Activated CD4-positive, alpha-beta memory T cell treated with anti-CD3 and anti-CD28 coated beads for 36 hours (primary cell): Measurements from ENCODE around the gene TMBIM6. TPM values are rescaled to one million over a fixed set of nuclear protein-coding genes. Genes with fewer than 3 reads are reported as not detected.
"Not testable (repeated sequence)": the region's sequence is repeated elsewhere in the genome, so short reads cannot be mapped to it uniquely, and the experiment has no call there.

Source experiments
- CTCF ChIA-PET: fragments of 350-600 bp; sonication (Branson Sonifier 250); formaldehyde crosslinking; loops from one replicate; lab custom pipeline; 2021; ENCODE audit warnings: antibody characterized with exemption, inconsistent platforms; lab: Charles Lee
- POLR2A ChIA-PET: fragments of 350-600 bp; sonication (Branson Sonifier 250); formaldehyde crosslinking; loops from one replicate; lab custom pipeline; 2021; ENCODE audit warnings: antibody characterized with exemption; lab: Charles Lee
- DNase-seq: peaks from one replicate; pipeline ENCODE4 v3.0.0-alpha.2; 2020
- H3K27ac Mint-ChIP-seq: one replicate; pipeline ENCODE4 v1.8.0; 2021; ENCODE audit warnings: mixed read lengths
- H3K27me3 Mint-ChIP-seq: one replicate; pipeline ENCODE4 v1.8.0; 2021; ENCODE audit warnings: mixed read lengths
- H3K36me3 Mint-ChIP-seq: one replicate; pipeline ENCODE4 v1.8.0; 2021; ENCODE audit warnings: mixed read lengths
- H3K4me1 Mint-ChIP-seq: one replicate; pipeline ENCODE4 v1.8.0; 2021; ENCODE audit warnings: low read depth, mixed read lengths
- H3K4me3 Mint-ChIP-seq: one replicate; pipeline ENCODE4 v1.8.0; 2021; ENCODE audit warnings: mild to moderate bottlenecking, mixed read lengths
- H3K9me3 Mint-ChIP-seq: one replicate; pipeline ENCODE4 v1.8.0; 2021; ENCODE audit warnings: mixed read lengths
- intact Hi-C: fragments of 100-400 bp; cut with micrococcal nuclease; formaldehyde crosslinking; loops from one replicate; pipeline ENCODE4 v1.15.1; 2023
- total RNA-seq, 2 experiments: library from RNA; stranded (reverse); gene quantifications; one replicate each; pipeline ENCODE4 v1.2.3, GENCODE V29; 2021

The TMBIM6 gene
- total RNA-seq, 2 experiments from 2014 or later: 481 to 486 TPM

DNA sequence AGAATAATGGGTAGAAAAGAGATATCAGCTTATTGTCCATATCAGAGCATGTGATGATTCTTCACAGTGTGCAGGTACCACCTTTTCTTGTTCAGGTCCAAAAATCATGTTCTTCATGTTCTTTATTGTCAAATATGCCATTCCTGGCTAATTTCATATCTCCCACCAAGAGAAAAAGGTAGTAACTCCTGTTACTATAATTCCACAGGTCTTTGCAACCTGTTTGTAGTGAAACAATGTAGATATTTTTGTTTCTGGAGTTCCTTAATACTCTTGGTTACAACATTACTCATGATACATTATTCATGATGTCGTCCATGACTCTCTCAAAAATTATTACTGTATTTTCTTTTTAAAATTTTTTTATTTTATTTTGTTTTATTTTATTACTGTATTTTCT is 11.3 kb upstream of the TMBIM6 start:
- H3K27me3 Mint-ChIP-seq: no peaks in the 10 kb centered on the region
- no peak for DNase-seq
- no peaks in the 10 kb centered on the region for H3K9me3 Mint-ChIP-seq
- intact Hi-C loops: no loop called here
- ChIA-PET CTCF (no interaction called here), POLR2A (no interaction called here)
- no peaks in the 10 kb centered on the region for H3K36me3 Mint-ChIP-seq
- no peaks in the 10 kb centered on the region for H3K4me1 Mint-ChIP-seq
- H3K27ac Mint-ChIP-seq: no peak overlapping the region
- H3K4me3 Mint-ChIP-seq: no peak overlapping the region

GRCh38 chr12:49730568-49731101 is 10.7 kb upstream of the TMBIM6 start:
- Mint-ChIP-seq H3K36me3 (no peaks in the 10 kb centered on the region), H3K4me1 (no peaks in the 10 kb centered on the region), H3K27me3 (no peaks in the 10 kb centered on the region), H3K4me3 (no peak overlapping the region), H3K27ac (no peak overlapping the region), H3K9me3 (no peaks in the 10 kb centered on the region)
- CTCF ChIA-PET: no interaction called here
- intact Hi-C loops: no loop called here
- POLR2A ChIA-PET: no interaction called here
- no peak for DNase-seq

DNA sequence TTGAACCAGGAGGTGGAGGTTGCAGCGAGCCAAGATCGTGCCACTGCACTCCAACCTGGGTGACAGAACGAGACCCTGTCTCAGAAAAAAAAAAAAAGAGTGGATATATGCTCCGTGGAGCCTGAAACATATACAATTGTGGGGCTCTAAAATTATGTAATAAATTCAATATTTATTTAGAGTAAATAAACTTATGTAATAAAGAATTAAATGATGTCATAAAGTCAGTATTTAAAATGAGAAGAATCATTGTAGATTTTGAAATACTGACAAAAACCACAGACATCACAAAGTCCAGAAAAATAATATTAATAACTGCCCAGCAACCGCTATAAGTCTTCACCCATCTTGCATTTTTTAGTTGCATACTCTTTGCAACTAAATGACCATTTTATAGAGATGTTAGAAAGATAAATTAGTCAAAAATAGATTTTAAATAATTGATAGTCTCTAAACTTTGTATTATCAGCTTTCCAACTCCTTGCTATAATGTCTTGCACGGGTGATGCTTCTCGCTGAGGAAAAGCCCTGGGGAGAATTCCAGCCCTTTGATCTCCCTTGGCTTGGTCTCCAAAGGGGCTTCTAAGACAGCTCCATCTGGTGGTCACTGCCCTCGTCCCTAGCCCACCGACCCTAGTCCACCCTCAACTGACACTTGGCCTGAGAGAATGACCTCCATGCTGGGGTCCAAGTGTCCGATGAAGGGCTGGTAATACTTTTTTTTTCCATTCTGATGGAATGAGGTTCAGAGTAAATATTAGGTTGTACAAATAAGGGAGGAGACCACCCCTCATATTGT is 7.9 kb upstream of the TMBIM6 start:
- POLR2A ChIA-PET: no interaction called here
- CTCF ChIA-PET: no interaction called here

GRCh38 chr12:49734900-49735299 is 6.5 kb upstream of the TMBIM6 start:
- POLR2A ChIA-PET, CTCF ChIA-PET, H3K27ac Mint-ChIP-seq, H3K9me3 Mint-ChIP-seq, DNase-seq, H3K4me3 Mint-ChIP-seq, H3K4me1 Mint-ChIP-seq, H3K27me3 Mint-ChIP-seq, intact Hi-C loops, H3K36me3 Mint-ChIP-seq: not testable (repeated sequence)

More for the DNA sequence above, 7.9 kb upstream of the TMBIM6 start:
- no peaks in the 10 kb centered on the region for H3K36me3 Mint-ChIP-seq
- no peak overlapping the region for H3K4me3 Mint-ChIP-seq
- no peaks in the 10 kb centered on the region for H3K27me3 Mint-ChIP-seq
- no peaks in the 10 kb centered on the region for H3K4me1 Mint-ChIP-seq
- intact Hi-C loops: no loop called here
- no peaks in the 10 kb centered on the region for H3K9me3 Mint-ChIP-seq
- no peak overlapping the region for H3K27ac Mint-ChIP-seq
- no peak for DNase-seq

- CTCF ChIA-PET: interaction anchor here (1.5 to 5.8 kb wide), 3 partner anchors 25 to 77 kb away, joined by 3 to 136 read pairs (median 79); no protein-coding TSS in a partner anchor
- DNase-seq: peak; percentile 19
- POLR2A ChIA-PET, H3K4me3 Mint-ChIP-seq, H3K27ac Mint-ChIP-seq, intact Hi-C loops, H3K9me3 Mint-ChIP-seq, H3K27me3 Mint-ChIP-seq: not testable (repeated sequence)
- H3K36me3 Mint-ChIP-seq: peaks cover 20% of the 10 kb centered on the region
- peaks cover 19% of the 10 kb centered on the region for H3K4me1 Mint-ChIP-seq
Measured at GRCh38 chr12:49738721-49739120, 2.6 kb upstream of the TMBIM6 start.

- intact Hi-C loops: loop anchor here (2.0 to 10.0 kb wide), 3 partner anchors 68 to 475 kb away; partner anchors contain the start of genes BCDIN3D and TUBA1C
- H3K27me3 Mint-ChIP-seq, H3K9me3 Mint-ChIP-seq, DNase-seq, H3K27ac Mint-ChIP-seq, H3K4me3 Mint-ChIP-seq: not testable (repeated sequence)
- ChIA-PET POLR2A (interaction anchor here (1.8 kb wide), 1 partner anchor 23 kb away, joined by 27 read pairs; no protein-coding TSS in a partner anchor), CTCF (interaction anchor here (0.8 to 5.8 kb wide), 16 partner anchors 10 to 337 kb away, joined by 3 to 136 read pairs (median 14); no protein-coding TSS in a partner anchor)
- Mint-ChIP-seq H3K4me1 (peaks cover 33% of the 10 kb centered on the region), H3K36me3 (peaks cover 34% of the 10 kb centered on the region)
Measured at GRCh38 chr12:49740277-49740676, 1.1 kb upstream of the TMBIM6 start.

DNA sequence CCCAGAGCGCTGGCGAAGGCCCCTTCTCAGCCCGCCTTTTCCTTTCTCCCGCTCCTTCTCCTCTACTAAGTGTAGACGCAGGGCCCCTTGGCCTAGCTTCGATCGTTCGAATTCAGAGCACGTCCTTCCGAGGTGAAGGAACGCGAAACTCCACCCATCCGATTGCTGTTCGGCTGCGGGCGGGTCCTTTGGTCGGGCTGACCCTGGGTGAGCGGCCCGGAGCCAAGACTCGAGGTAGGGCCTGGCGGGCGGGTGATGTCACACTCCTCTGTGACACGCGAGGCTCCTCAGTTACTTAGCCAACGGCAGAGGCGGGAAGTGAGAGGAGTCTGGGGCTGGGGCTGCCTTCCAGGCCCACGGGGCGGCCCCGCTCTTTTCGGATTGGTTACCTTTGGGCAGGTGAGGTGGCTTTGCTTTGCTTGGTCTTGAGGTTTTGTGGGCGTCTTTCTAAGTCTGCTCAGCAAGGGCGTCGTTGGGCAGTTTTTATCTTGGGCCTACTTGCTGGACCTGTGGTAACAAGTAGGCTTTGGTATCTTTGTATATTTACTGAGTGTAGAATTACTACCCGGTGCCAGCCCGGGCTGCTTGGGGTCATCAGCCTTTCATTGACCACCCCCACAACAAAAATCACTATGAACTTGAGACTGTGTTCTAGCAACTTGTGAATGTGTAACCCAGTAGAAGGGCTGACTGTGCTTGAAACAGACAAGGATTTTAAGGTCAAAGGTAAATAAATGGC is 694 bp downstream of the TMBIM6 start:
- Mint-ChIP-seq H3K36me3 (peaks cover 38% of the 10 kb centered on the region), H3K4me1 (peaks cover 47% of the 10 kb centered on the region), H3K4me3 (peak overlapping the region; percentile 99), H3K9me3 (no peaks in the 10 kb centered on the region), H3K27ac (peak overlapping the region; percentile 100), H3K27me3 (no peaks in the 10 kb centered on the region)
- CTCF ChIA-PET: interaction anchor here (0.6 to 8.5 kb wide), 60 partner anchors 8 to 384 kb away, joined by 3 to 136 read pairs (median 4); partner anchors contain the start of genes BCDIN3D, FMNL3 and NCKAP5L
- POLR2A ChIA-PET: interaction anchor here (0.6 to 1.8 kb wide), 25 partner anchors 8 to 685 kb away, joined by 3 to 33 read pairs (median 4); partner anchors contain the start of genes BCDIN3D, COX14, FMNL3 and NCKAP5L
- intact Hi-C loops: loop anchor here (1.0 to 10.0 kb wide), 9 partner anchors 8 to 477 kb away; partner anchors contain the start of genes BCDIN3D, FMNL3, MCRS1 and NCKAP5L
- peak; percentile 94 for DNase-seq

- CTCF ChIA-PET: interaction anchor here (0.9 to 8.5 kb wide), 3 partner anchors 19 to 201 kb away, joined by 4 to 74 read pairs (median 5); no protein-coding TSS in a partner anchor
- Mint-ChIP-seq H3K4me1 (peaks cover 68% of the 10 kb centered on the region), H3K36me3 (peaks cover 40% of the 10 kb centered on the region), H3K9me3 (no peaks in the 10 kb centered on the region), H3K4me3 (peak overlapping the region; percentile 24), H3K27ac (peak overlapping the region; percentile 73), H3K27me3 (no peaks in the 10 kb centered on the region)
- intact Hi-C loops: loop anchor here (5.0 to 10.0 kb wide), 2 partner anchors 72 to 480 kb away; partner anchors contain the start of gene TUBA1C
- POLR2A ChIA-PET: interaction anchor here (1.9 kb wide), 1 partner anchor 18 kb away, joined by 6 read pairs; no protein-coding TSS in a partner anchor
- DNase-seq: no peak
Measured at GRCh38 chr12:49744363-49744885, 3.1 kb downstream of the TMBIM6 start.

DNA sequence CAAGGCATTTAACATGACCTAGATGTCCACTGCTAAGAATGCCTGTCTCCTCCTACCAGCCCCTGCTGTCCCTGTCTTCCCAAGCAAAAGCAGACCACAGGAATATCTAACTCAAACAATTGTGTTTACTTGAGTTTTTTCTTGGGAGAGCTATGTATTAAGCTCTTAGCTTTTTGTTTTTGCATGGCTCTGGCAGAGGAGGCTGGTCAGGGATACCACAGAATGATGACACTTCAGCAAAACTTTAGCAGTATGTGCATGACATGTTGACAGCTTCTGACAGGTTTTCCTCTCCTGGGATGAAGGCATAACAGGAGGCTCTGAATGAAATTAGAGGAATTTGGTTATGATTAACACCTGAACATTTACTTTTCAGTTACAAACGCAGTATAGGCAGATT is 6.9 kb downstream of the TMBIM6 start:
- CTCF ChIA-PET: interaction anchor here (0.5 to 8.5 kb wide), 11 partner anchors 11 to 1069 kb away, joined by 3 to 74 read pairs (median 3); no protein-coding TSS in a partner anchor
- peaks cover 44% of the 10 kb centered on the region for H3K36me3 Mint-ChIP-seq
- H3K4me3 Mint-ChIP-seq: peak overlapping the region; percentile 20
- peak overlapping the region; percentile 92 for H3K27ac Mint-ChIP-seq
- H3K9me3 Mint-ChIP-seq: no peaks in the 10 kb centered on the region
- no peak for DNase-seq
- H3K4me1 Mint-ChIP-seq: peaks cover 92% of the 10 kb centered on the region
- no peaks in the 10 kb centered on the region for H3K27me3 Mint-ChIP-seq
- POLR2A ChIA-PET: interaction anchor here (0.6 kb wide), 1 partner anchor 484 kb away, joined by 4 read pairs; no protein-coding TSS in a partner anchor
- intact Hi-C loops: loop anchor here (10.0 kb wide), 1 partner anchor 484 kb away; the partner anchor contains the start of gene TUBA1C

- ChIA-PET POLR2A (interaction anchor here (0.6 to 2.4 kb wide), 3 partner anchors 7 to 485 kb away, joined by 4 to 26 read pairs (median 13); partner anchors contain the start of gene TMBIM6), CTCF (interaction anchor here (0.6 to 8.5 kb wide), 10 partner anchors 8 to 391 kb away, joined by 3 to 74 read pairs (median 4); partner anchors contain the start of gene TMBIM6)
- no peaks in the 10 kb centered on the region for H3K9me3 Mint-ChIP-seq
- peak overlapping the region; percentile 92 for H3K27ac Mint-ChIP-seq
- intact Hi-C loops: loop anchor here (10.0 kb wide), 1 partner anchor 484 kb away; the partner anchor contains the start of gene TUBA1C
- peak overlapping the region; percentile 54 for H3K4me3 Mint-ChIP-seq
- H3K36me3 Mint-ChIP-seq: peaks cover 44% of the 10 kb centered on the region
- no peak for DNase-seq
- no peaks in the 10 kb centered on the region for H3K27me3 Mint-ChIP-seq
- H3K4me1 Mint-ChIP-seq: peaks cover 92% of the 10 kb centered on the region
Measured at GRCh38 chr12:49748800-49749199, 7.4 kb downstream of the TMBIM6 start.
